DMS79 (cell line): ENCODE data around the gene CATSPERD.
"Not testable (repeated sequence)": the region's sequence is repeated elsewhere in the genome, so short reads cannot be mapped to it uniquely, and the experiment has no call there.

Source experiments
- DNase-seq: peaks from one replicate; lab custom pipeline; 2025; lab: John Stamatoyannopoulos, UW

Gene CATSPERD

GRCh38 chr19:5698635-5699422, 21.6 kb upstream of the CATSPERD start:
- DNase-seq, result no peak

GRCh38 chr19:5700455-5701092, 19.9 kb upstream of the CATSPERD start:
- DNase-seq, result no peak

GRCh38 chr19:5702053-5702410, 18.4 kb upstream of the CATSPERD start:
- DNase-seq, result not testable (repeated sequence)

GRCh38 chr19:5703819-5704818, 16.3 kb upstream of the CATSPERD start:
- DNase-seq, result no peak

GRCh38 chr19:5705552-5705951, 14.9 kb upstream of the CATSPERD start:
- DNase-seq, result no peak

GRCh38 chr19:5706876-5707573, 13.4 kb upstream of the CATSPERD start:
- no peak for DNase-seq

GRCh38 chr19:5707576-5708575, 12.6 kb upstream of the CATSPERD start:
- DNase-seq, result no peak

- no peak for DNase-seq
These were observed 9.4 kb upstream of the CATSPERD start for GRCh38 chr19:5711025-5711424.

- DNase-seq, result no peak
These were observed 8.7 kb upstream of the CATSPERD start for GRCh38 chr19:5711713-5712161.

- no peak for DNase-seq
These were observed 7.2 kb upstream of the CATSPERD start for GRCh38 chr19:5713228-5713627.

GRCh38 chr19:5714816-5715215, 5.6 kb upstream of the CATSPERD start:
- no peak for DNase-seq

GRCh38 chr19:5717215-5717935, 3.1 kb upstream of the CATSPERD start:
- no peak for DNase-seq

- no peak for DNase-seq
These were observed 2.3 kb upstream of the CATSPERD start for GRCh38 chr19:5718037-5718578.

GRCh38 chr19:5718579-5719273, 1.7 kb upstream of the CATSPERD start:
- DNase-seq, result no peak

- peak; percentile 8 for DNase-seq
These were observed 1.0 kb upstream of the CATSPERD start for GRCh38 chr19:5719274-5719960.

- no peak for DNase-seq
These were observed 7.1 kb downstream of the CATSPERD start for GRCh38 chr19:5727453-5728050.

- DNase-seq, result not testable (repeated sequence)
These were observed 12.7 kb downstream of the CATSPERD start for GRCh38 chr19:5733172-5733571.

GRCh38 chr19:5738423-5738822, 18.0 kb downstream of the CATSPERD start:
- DNase-seq, result no peak
